HCT116 (cell line): Measurements from ENCODE around the gene NOXO1. TPM values are rescaled to one million over a fixed set of nuclear protein-coding genes. Genes with fewer than 3 reads are reported as not detected.
A peak's percentile ranks its signal among the peaks of the same experiment; 100 is the strongest.

Experiments
- ATAC-seq: fragments of 200-7000 bp; cut with Tn5 transposase; 2 replicates; pipeline ENCODE4 v1.9.1; 2020; ENCODE audit warnings: mild to moderate bottlenecking, moderate library complexity
- BruUV-seq: library from RNA; stranded (reverse); fragments of 400-500 nt; replicated peaks from 2 replicates; lab custom pipeline; 2021; lab: Mats Ljungman, UMichigan
- CTCF ChIA-PET: fragments of 300-600 bp; sonication (Branson Sonifier 250); formaldehyde crosslinking; loops from one replicate; lab custom pipeline; 2021; ENCODE audit warnings: antibody characterized with exemption; lab: Charles Lee
- POLR2A ChIA-PET: fragments of 300-600, 350-600 bp; sonication (Branson Sonifier 250); formaldehyde crosslinking; loops from one replicate; lab custom pipeline; 2021; ENCODE audit warnings: antibody characterized with exemption; lab: Charles Lee
- RAD21 ChIA-PET, 2 experiments: fragments of 300-600 bp; sonication (Branson Sonifier 250); formaldehyde crosslinking; loops; one replicate each; lab custom pipeline; 2023; ENCODE audit warnings: low total read pairs in 2 of 2; ENCODE audit not compliant: uncharacterized antibody in 2 of 2, unreplicated experiment in 2 of 2, low non-redundant PET in 1 of 2; lab: Charles Lee
- DNase-seq: peaks from one replicate; pipeline ENCODE4 v3.0.0-alpha.2; 2010; ENCODE audit warnings: low read depth, low spot score
- H2AFZ ChIP-seq: fragments of 200-600 bp; shearing (Covaris generic), sonication (generic); 2 replicates; pipeline ENCODE4 v1.6.1; 2017; ENCODE audit warnings: low read depth, mixed run types, mixed read lengths, antibody characterized with exemption, low read length; ENCODE audit not compliant: poor library complexity, severe bottlenecking
- H3K27ac ChIP-seq: 2 replicates; pipeline ENCODE4 v1.5.1; 2012; ENCODE audit warnings: low read depth, low read length
- H3K27me3 ChIP-seq: fragments of 200-600 bp; sonication (generic); 2 replicates; pipeline ENCODE4 v1.6.1; 2016; ENCODE audit warnings: mixed run types, low read length, mixed read lengths; ENCODE audit not compliant: insufficient read depth
- H3K36me3 ChIP-seq, 2 experiments: fragments of 200-500 bp in 1 of 2; fragments of 200-600 bp in 1 of 2; sonication (Bioruptor generic) in 1 of 2; sonication (generic) in 1 of 2; 2 replicates each; pipeline versions ENCODE4 v1.5.1 to v1.6.1; 2014 to 2016; ENCODE audit warnings: low read length in 2 of 2, inconsistent platforms in 1 of 2, mixed read lengths in 1 of 2, mixed run types in 1 of 2; ENCODE audit not compliant: insufficient read depth in 2 of 2, control insufficient read depth in 1 of 2
- H3K4me1 ChIP-seq, 2 experiments: fragments of 200-600 bp in 1 of 2; sonication (generic) in 1 of 2; 2 replicates each; pipeline versions ENCODE4 v1.5.1 to v1.6.1; 2012 to 2017; ENCODE audit warnings: low read length in 2 of 2, inconsistent platforms in 1 of 2, mild to moderate bottlenecking in 1 of 2, mixed read lengths in 1 of 2, mixed run types in 1 of 2, moderate library complexity in 1 of 2; ENCODE audit not compliant: insufficient read depth in 2 of 2, control insufficient read depth in 1 of 2
- H3K4me2 ChIP-seq: fragments of 200-600 bp; sonication (generic); 2 replicates; pipeline ENCODE4 v1.6.1; 2017; ENCODE audit warnings: mixed run types, low read length, mixed read lengths
- H3K4me3 ChIP-seq, 2 experiments: fragments of 200-600 bp in 1 of 2; sonication (generic) in 1 of 2; replicated peaks in 1 of 2; 2 replicates each; pipeline ENCODE4 v1.5.1; 2011 to 2016; ENCODE audit warnings: low read length in 2 of 2, control low read depth in 1 of 2, low read depth in 1 of 2, mild to moderate bottlenecking in 1 of 2, mixed read lengths in 1 of 2, mixed run types in 1 of 2
- H3K79me2 ChIP-seq: fragments of 200-600 bp; sonication (generic); 2 replicates; pipeline ENCODE4 v1.6.1; 2017; ENCODE audit warnings: mild to moderate bottlenecking, mixed run types, low read length, moderate library complexity, mixed read lengths; ENCODE audit not compliant: insufficient read depth
- H3K9ac ChIP-seq: fragments of 200-600 bp; sonication (generic); 2 replicates; pipeline ENCODE4 v1.6.1; 2016; ENCODE audit warnings: low read length, mixed read lengths
- H3K9me2 ChIP-seq: fragments of 200-600 bp; sonication (generic), shearing (Covaris generic); 2 replicates; pipeline ENCODE4 v1.6.1; 2017; ENCODE audit warnings: mixed run types, mild to moderate bottlenecking, moderate library complexity; ENCODE audit not compliant: insufficient read depth
- H3K9me3 ChIP-seq, 2 experiments: fragments of 200-500 bp in 1 of 2; fragments of 200-600 bp in 1 of 2; sonication (Bioruptor generic) in 1 of 2; sonication (generic) in 1 of 2; 2 replicates each; pipeline ENCODE4 v1.6.1; 2014 to 2017; ENCODE audit warnings: low read length in 2 of 2, mixed read lengths in 2 of 2, inconsistent platforms in 1 of 2, low read depth in 1 of 2, mild to moderate bottlenecking in 1 of 2, mixed run types in 1 of 2, moderate library complexity in 1 of 2; ENCODE audit not compliant: control insufficient read depth in 1 of 2, insufficient read depth in 1 of 2
- H4K20me1 ChIP-seq: fragments of 200-600 bp; sonication (generic), shearing (Covaris generic); 2 replicates; pipeline ENCODE4 v1.6.1; 2017; ENCODE audit warnings: mixed run types, mild to moderate bottlenecking, moderate library complexity; ENCODE audit not compliant: insufficient read depth
- CTCF ChIP-seq, 3 experiments: fragments of 200-600 bp in 1 of 3; sonication (generic) in 1 of 3; IDR thresholded peaks in 2 of 3; conservative IDR thresholded peaks in 1 of 3; 2 replicates each; pipeline ENCODE4 v1.5.1; 2012 to 2017; ENCODE audit warnings: low read depth in 2 of 3, low read length in 2 of 3, antibody characterized with exemption in 1 of 3, borderline replicate concordance in 1 of 3, control low read depth in 1 of 3, mild to moderate bottlenecking in 1 of 3, mixed read lengths in 1 of 3, mixed run types in 1 of 3, moderate library complexity in 1 of 3; ENCODE audit not compliant: insufficient read depth in 1 of 3
- ELF1 ChIP-seq: IDR thresholded peaks from 2 replicates; pipeline ENCODE4 v1.6.1; 2012; ENCODE audit warnings: low read depth, borderline replicate concordance
- EZH2phosphoT487 ChIP-seq: fragments of 200-600 bp; IDR thresholded peaks from 2 replicates; pipeline ENCODE4 v1.6.1; 2018; ENCODE audit warnings: antibody characterized with exemption, borderline replicate concordance
- FOSL1 ChIP-seq: IDR thresholded peaks from 2 replicates; pipeline ENCODE4 v1.6.1; 2012; ENCODE audit warnings: low read depth
- POLR2A ChIP-seq: IDR thresholded peaks from 2 replicates; pipeline ENCODE4 v1.7.0; 2011; ENCODE audit warnings: borderline replicate concordance; ENCODE audit not compliant: insufficient read depth, insufficient read length; ENCODE audit errors: extremely low read depth
- ZBTB33 ChIP-seq: IDR thresholded peaks from 2 replicates; pipeline ENCODE4 v1.6.1; 2011; ENCODE audit warnings: mild to moderate bottlenecking, low read length, moderate library complexity; ENCODE audit not compliant: insufficient replicate concordance; ENCODE audit errors: extremely low read depth
- intact Hi-C: fragments of 100-400 bp; cut with micrococcal nuclease; formaldehyde crosslinking; loops from 2 replicates; pipeline ENCODE4 v1.10.0; 2022
- total RNA-seq: library from RNA; stranded (reverse); gene quantifications from one replicate; pipeline ENCODE4 v1.2.1, GENCODE V29; 2021; ENCODE audit not compliant: unreplicated experiment

The NOXO1 gene
- total RNA-seq, 1 experiment from 2014 or later = 10.0 TPM

GRCh38 chr16:1963806-1964505 lies 17.3 kb downstream of the NOXO1 start:
- BruUV-seq = no TSS peak

More at GRCh38 chr16:1963806-1964505, 17.3 kb downstream of the NOXO1 start:
- Histone ChIP-seq H3K27me3 (no peaks in the 10 kb centered on the region), H3K4me1 (peaks cover 6 to 41% of the 10 kb centered on the region in 2 experiments), H3K79me2 (peaks cover 72% of the 10 kb centered on the region), H2AFZ (no peak overlapping the region), H3K27ac (peak overlapping the region; percentile 94), H3K9ac (peak overlapping the region; percentile 93), H3K9me3 (no peaks in the 10 kb centered on the region), H3K36me3 (peaks cover 6 to 20% of the 10 kb centered on the region in 2 experiments), H3K4me3 (peak overlapping the region; percentile 65 to 73), H3K4me2 (peak overlapping the region; percentile 88), H4K20me1 (peaks cover 11% of the 10 kb centered on the region; the same call in 1 of the 2 replicates), H3K9me2 (no peaks in the 10 kb centered on the region)
- intact Hi-C loops = no loop called here
- TF ChIP-seq POLR2A = no peak
- TF ChIP-seq FOSL1 = no peak
- TF ChIP-seq EZH2phosphoT487 = no peak
- TF ChIP-seq ELF1 = no peak
- peak in 1 of 3 experiments; percentile 28; a peak in 2 of 6 replicates for TF ChIP-seq CTCF (IDR thresholded peaks at IDR 0.05 in 2 of 3, conservative IDR thresholded peaks at IDR 0.05 in 1 of 3; ENCODE audit: borderline replicate concordance in 1 of 3, insufficient read depth in 1 of 3, low read depth in 2 of 3, low read length in 2 of 3)
- no peak for TF ChIP-seq ZBTB33
- ChIA-PET POLR2A (interaction anchor here (0.7 to 5.9 kb wide), 33 partner anchors 8 to 1056 kb away, joined by 3 to 104 read pairs (median 5); partner anchors contain the start of genes FAHD1, GFER, HAGH and MEIOB), RAD21 (interaction anchor here (0.7 kb wide), 3 partner anchors 14 to 104 kb away, joined by 3 to 6 read pairs (median 5); no protein-coding TSS in a partner anchor), CTCF (interaction anchor here (0.7 kb wide), 1 partner anchor 20 kb away, joined by 3 read pairs; the partner anchor contains the start of gene GFER)
- ATAC-seq = peak; percentile 2
- no peak for DNase-seq
